Stimulated activated CD4-positive, alpha-beta T cell treated with anti-CD3 and anti-CD28 coated beads, Interleukin-15, amount 100 ng/mL, for 24 hours (primary cell): Measurements from ENCODE around the gene POMP.
"Not testable (repeated sequence)": the region's sequence is repeated elsewhere in the genome, so short reads cannot be mapped to it uniquely, and the experiment has no call there.

Source experiments
- DNase-seq: peaks from one replicate; pipeline ENCODE4 v3.0.0-alpha.2; 2020

POMP gene

GRCh38 chr13:28638756-28639155 is 20.2 kb upstream of the POMP start:
- no peak for DNase-seq

- DNase-seq: no peak
These were observed 17.9 kb upstream of the POMP start for GRCh38 chr13:28640861-28641599.

GRCh38 chr13:28641600-28641926 is 17.4 kb upstream of the POMP start:
- no peak for DNase-seq

GRCh38 chr13:28650284-28650683 is 8.6 kb upstream of the POMP start:
- DNase-seq: no peak

- no peak for DNase-seq
These were observed 7.0 kb upstream of the POMP start for GRCh38 chr13:28651810-28652401.

- no peak for DNase-seq
These were observed 5.8 kb upstream of the POMP start for GRCh38 chr13:28653111-28653510.

- no peak for DNase-seq
These were observed 4.7 kb upstream of the POMP start for GRCh38 chr13:28654276-28654675.

- no peak for DNase-seq
These were observed 3.4 kb upstream of the POMP start for GRCh38 chr13:28655561-28655960.

- DNase-seq: no peak
These were observed 969 bp upstream of the POMP start for GRCh38 chr13:28657784-28658538.

- no peak for DNase-seq
These were observed 463 bp upstream of the POMP start for GRCh38 chr13:28658539-28658795.

GRCh38 chr13:28659621-28659970 is 666 bp downstream of the POMP start:
- peak; percentile 25 for DNase-seq

- DNase-seq: no peak
These were observed 8.1 kb downstream of the POMP start for GRCh38 chr13:28666897-28667488.

- no peak for DNase-seq
These were observed 12.3 kb downstream of the POMP start for GRCh38 chr13:28671126-28671792.

GRCh38 chr13:28678809-28679208 is 19.9 kb downstream of the POMP start:
- no peak for DNase-seq

- no peak for DNase-seq
These were observed 20.7 kb downstream of the POMP start for GRCh38 chr13:28679628-28680027.

GRCh38 chr13:28680541-28680940 is 21.6 kb downstream of the POMP start:
- DNase-seq: no peak

- not testable (repeated sequence) for DNase-seq
These were observed 24.2 kb downstream of the POMP start for GRCh38 chr13:28683169-28683568.

GRCh38 chr13:28684257-28684656 is 25.3 kb downstream of the POMP start:
- no peak for DNase-seq

- DNase-seq: no peak
These were observed 26.2 kb downstream of the POMP start for GRCh38 chr13:28685114-28685513.

GRCh38 chr13:28685892-28686291 is 27.0 kb downstream of the POMP start:
- no peak for DNase-seq

GRCh38 chr13:28693605-28694491 is 34.9 kb downstream of the POMP start:
- not testable (repeated sequence) for DNase-seq

- no peak for DNase-seq
These were observed 38.5 kb downstream of the POMP start for GRCh38 chr13:28697441-28697840.

- no peak for DNase-seq
These were observed 40.3 kb downstream of the POMP start for GRCh38 chr13:28699246-28699645.
